ENCODE results near the gene ID3.

DNA sequence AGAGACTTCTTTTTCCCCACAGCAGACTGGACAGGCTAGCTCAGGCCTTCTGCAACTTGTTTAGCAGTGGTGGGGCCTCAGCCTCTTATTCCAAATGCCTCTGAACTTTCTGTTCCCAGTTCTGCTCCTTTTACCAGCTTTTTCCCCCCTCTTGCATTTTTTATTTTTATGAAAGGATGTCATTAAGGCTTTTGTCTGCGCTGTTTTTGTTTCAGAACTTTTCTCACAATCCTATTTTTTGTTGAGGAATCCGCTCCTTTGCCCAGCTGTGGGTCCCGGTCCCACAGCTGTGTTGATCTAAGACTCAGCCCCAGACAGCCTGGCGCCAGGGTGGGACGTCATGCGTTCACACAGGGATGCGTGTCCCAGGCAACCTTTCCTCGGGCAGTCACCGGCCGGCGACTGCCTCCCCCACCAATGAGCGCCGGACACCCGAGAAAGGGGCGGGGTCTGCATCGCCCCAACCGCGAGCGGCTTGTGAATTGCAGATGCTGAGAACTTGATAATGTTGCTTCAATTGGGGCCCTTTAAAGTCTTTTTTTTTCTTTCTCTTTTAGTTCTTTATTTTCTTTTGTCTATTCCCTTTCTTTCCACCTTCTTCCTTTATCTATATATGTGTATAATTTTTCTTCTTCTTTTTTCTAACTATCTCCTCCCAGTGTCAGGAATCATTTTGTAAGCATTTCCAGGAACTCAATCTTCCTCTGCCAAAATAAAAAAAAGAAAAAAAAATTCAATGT, 3.0 kb upstream of the ID3 start:
- TF ChIP-seq ZNF274 (IDR thresholded peaks at IDR 0.05; ENCODE audit: low read depth, low read length) (no peak), SUZ12 (IDR thresholded peaks at IDR 0.05; ENCODE audit: extremely low read depth, insufficient read depth, insufficient read length) (no peak)
